ENCODE results near the gene ZNF444.
"Not testable (repeated sequence)": the region's sequence is repeated elsewhere in the genome, so short reads cannot be mapped to it uniquely, and the experiment has no call there.

Gene ZNF444

DNA sequence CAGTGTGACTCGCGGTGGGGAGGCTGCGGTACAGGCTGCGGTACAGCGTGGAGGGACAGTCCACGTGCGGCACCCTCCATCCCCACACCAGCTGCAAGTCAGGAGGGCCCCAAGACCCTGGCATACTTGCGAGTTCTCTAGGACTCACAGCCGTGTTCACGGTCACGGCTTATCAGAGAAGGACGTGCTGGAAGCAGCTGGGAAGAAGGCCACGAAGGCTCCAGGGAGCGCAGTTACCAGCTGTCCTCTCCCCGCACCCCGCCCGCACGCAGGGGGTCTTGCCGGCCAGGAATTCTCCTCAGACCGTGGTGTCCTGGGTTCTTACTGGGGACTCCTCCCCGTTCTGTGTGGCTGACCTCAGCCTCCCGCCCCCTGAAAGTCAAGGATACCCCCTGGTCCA lies 6.2 kb downstream of the ZNF444 start:
- DNase-seq (ENCODE audit: low read depth), result no peak

GRCh38 chr19:56148096-56148495 lies 7.0 kb downstream of the ZNF444 start:
- no peak for DNase-seq (ENCODE audit: low read depth)

DNA sequence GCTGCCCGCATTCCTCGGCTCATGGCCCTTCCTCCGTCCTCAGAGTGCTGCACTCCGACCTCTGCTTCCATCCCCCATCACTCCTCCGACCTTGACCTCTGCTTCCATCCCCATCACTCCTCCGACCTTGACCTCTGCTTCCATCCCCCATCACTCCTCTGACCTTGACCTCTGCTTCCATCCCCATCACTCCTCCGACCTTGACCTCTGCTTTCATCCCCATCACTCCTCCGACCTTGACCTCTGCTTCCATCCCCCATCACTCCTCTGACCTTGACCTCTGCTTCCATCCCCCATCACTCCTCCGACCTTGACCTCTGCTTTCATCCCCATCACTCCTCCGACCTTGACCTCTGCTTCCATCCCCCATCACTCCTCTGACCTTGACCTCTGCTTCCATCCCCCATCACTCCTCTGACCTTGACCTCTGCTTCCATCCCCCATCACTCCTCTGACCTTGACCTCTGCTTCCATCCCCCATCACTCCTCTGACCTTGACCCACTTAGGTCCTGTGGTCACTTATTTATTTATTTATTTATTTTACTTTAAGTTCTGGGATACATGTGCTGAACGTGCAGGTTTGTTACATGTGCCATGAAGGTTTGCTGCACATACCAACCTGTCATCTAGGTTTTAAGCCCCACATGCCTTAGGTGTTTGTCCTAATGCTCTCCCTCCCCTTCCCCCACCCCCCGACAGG lies 8.0 kb downstream of the ZNF444 start:
- DNase-seq (ENCODE audit: low read depth), result not testable (repeated sequence)

- DNase-seq (ENCODE audit: low read depth), result no peak
These were observed 8.6 kb downstream of the ZNF444 start for GRCh38 chr19:56149656-56150038.

DNA sequence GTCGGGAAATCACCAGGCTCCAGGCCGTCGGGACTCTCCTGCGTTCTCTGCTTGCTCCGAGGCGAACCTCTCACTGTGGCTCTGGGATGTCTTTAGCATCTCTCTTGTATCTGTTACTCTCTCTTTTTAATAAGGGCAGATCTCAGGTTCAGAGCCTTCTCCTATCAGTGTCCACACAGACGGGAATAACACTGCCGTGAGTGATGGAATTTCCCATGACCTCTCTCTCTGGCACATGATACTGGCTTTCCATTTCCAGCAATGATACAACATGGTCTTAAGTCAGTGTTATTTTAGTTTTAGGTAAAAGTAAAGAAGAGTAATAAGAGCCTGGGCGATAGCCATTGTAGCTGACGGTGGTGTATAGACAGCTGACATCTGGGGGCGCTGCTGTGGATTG lies 9.3 kb downstream of the ZNF444 start:
- DNase-seq (ENCODE audit: low read depth), result no peak

DNA sequence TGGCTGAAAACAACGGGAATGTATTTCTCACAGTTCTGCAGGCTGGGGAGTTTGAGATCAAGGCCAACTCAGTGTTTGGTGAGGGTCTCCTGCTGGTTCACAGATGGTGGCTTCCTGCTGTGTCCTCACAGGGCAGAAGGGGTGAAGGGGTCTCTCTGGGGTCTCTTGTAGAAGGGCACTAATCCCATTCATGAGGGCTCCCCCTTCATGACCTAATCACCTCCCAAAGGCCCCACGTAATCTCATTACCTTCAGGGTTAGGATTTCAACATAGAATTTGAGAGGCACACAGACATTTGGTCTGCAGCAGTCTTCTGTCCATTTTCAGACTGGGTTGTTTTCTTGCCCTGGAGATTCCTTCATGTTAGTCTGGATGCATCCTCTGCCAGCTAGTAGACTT lies 11.6 kb downstream of the ZNF444 start:
- no peak for DNase-seq (ENCODE audit: low read depth)

- DNase-seq (ENCODE audit: low read depth), result no peak
These were observed 12.4 kb downstream of the ZNF444 start for GRCh38 chr19:56153507-56153906.

GRCh38 chr19:56155124-56155687 lies 14.1 kb downstream of the ZNF444 start:
- no peak for DNase-seq (ENCODE audit: low read depth)

DNA sequence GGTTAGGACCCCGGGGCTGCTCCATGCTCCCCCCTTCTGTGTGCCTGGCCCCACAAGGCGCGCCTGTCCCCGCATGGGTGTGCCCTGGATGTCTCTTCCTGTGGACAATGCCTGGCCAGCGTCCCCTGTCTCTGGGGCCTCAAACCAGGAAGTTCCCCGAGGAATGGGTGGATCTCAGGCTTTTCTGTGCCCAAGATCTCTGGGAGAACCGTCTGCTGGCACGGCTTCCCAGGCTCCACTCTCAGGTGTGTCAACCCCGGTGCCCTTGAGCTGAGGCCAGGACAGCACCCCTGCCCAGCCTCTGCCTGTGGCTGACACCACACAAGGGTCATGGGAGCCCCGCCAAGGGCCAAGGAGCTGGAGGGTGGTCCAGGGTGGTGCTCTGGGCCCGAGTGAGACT lies 15.7 kb downstream of the ZNF444 start:
- no peak for DNase-seq (ENCODE audit: low read depth)

GRCh38 chr19:56158170-56158757 lies 17.2 kb downstream of the ZNF444 start:
- DNase-seq (ENCODE audit: low read depth), result no peak

- no peak for DNase-seq (ENCODE audit: low read depth)
These were observed 18.0 kb downstream of the ZNF444 start for GRCh38 chr19:56159009-56159559.

- no peak for DNase-seq (ENCODE audit: low read depth)
These were observed 18.7 kb downstream of the ZNF444 start for GRCh38 chr19:56159622-56160271.

- DNase-seq (ENCODE audit: low read depth), result no peak
These were observed 20.4 kb downstream of the ZNF444 start for GRCh38 chr19:56161534-56161933.

GRCh38 chr19:56162258-56162657 lies 21.2 kb downstream of the ZNF444 start:
- DNase-seq (ENCODE audit: low read depth), result no peak

DNA sequence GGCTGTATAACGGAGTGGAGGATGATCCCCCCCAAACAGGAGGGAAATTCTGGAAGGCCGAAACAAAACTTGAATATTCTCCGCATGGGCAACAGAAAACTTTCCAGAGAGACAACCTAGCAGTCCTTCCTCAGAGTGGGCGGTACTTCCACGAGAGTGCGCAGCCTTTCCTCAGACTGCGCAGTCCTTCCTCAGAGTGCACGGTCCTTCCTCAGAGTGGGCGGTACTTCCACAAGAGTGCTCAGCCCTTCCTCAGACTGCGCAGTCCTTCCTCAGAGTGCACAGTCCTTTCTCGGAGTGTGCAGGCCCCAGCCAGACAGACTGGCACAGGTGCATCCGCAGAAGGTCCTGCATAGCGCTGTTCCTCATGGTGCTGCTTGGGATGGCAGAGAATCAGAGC lies 22.0 kb downstream of the ZNF444 start:
- DNase-seq (ENCODE audit: low read depth), result no peak

DNA sequence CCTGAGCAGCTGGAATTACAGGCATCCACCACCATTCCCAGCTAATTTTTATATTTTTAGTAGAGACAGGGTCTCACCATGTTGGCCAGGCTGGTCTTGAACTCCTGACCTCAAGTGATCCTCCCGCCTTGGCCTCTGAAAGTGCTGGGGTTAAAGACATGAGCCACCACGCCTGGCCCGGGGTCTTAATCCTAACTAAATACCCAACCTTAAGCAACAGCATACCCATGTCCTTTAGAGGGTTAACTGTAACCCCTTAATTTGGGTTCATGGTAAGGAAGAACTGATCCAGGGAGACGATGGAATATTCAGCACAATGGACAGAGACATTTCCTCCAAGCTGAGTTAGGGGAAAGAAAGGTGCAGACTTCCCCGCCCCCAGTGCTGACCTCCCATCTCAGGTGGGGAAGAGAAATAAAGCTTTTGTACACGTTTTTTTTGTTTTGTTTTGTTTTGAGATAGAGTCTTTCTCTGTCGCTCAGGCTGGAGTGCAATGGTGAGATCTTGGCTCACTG lies 26.0 kb downstream of the ZNF444 start:
- DNase-seq (ENCODE audit: low read depth), result no peak

GRCh38 chr19:56170261-56170660 lies 29.2 kb downstream of the ZNF444 start:
- DNase-seq (ENCODE audit: low read depth), result no peak

- no peak for DNase-seq (ENCODE audit: low read depth)
These were observed 33.0 kb downstream of the ZNF444 start for GRCh38 chr19:56174086-56174485.

- no peak for DNase-seq (ENCODE audit: low read depth)
These were observed 33.5 kb downstream of the ZNF444 start for GRCh38 chr19:56174550-56174949.

GRCh38 chr19:56175861-56176307 lies 34.8 kb downstream of the ZNF444 start, which contains the start of gene GALP:
Gene GALP (plus strand): TSS chr19:56176008. CDS start chr19:56177109, 1,101 bp downstream.
- not testable (repeated sequence) for DNase-seq (ENCODE audit: low read depth)

DNA sequence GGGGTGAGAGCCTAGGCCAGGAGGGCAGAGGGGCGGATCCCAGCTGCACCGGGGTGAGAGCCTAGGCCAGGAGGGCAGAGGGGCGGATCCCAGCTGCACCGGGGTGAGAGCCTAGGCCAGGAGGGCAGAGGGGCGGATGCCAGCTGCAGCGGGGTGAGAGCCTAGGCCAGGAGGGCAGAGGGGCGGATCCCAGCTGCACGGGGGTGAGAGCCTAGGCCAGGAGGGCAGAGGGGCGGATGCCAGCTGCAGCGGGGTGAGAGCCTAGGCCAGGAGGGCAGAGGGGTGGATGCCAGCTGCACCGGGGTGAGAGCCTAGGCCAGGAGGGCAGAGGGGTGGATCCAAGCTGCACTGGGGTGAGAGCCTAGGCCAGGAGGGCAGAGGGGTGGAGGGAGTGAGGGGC lies 35.2 kb downstream of the ZNF444 start:
- not testable (repeated sequence) for DNase-seq (ENCODE audit: low read depth)

DNA sequence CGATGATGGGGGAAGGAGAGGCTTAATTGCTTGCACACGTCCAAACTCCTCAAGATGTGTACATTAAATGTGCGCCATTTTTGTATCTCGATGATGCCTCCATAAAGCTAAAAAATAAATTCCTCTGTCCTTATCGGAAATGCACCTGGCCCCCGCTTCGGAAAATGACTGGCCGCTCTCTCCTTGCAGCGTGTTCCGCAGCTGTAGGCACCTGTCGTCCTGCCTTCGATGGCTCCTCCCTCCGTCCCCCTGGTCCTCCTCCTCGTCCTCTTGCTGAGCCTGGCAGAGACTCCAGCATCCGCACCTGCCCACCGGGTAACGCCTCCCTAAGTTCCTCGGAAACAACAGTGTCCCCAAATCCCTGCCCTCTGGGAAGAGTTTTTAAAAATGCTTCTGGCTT lies 35.8 kb downstream of the ZNF444 start:
- DNase-seq (ENCODE audit: low read depth), result no peak
